K562 (cell line): Measurements from ENCODE around the gene MTCH2. TPM values are rescaled to one million over a fixed set of nuclear protein-coding genes. Genes with fewer than 3 reads are reported as not detected.
A peak's percentile ranks its signal among the peaks of the same experiment; 100 is the strongest.

Source experiments
- BRF1 ChIP-seq: IDR thresholded peaks from 3 replicates; pipeline ENCODE4 v1.6.1; 2011; ENCODE audit warnings: borderline replicate concordance, mild to moderate bottlenecking; ENCODE audit not compliant: insufficient read length; ENCODE audit errors: extremely low read depth
- CHCHD3 ChIP-seq: fragments of 250-450 bp; sonication (Bioruptor Pico); IDR thresholded peaks from 2 replicates; pipeline ENCODE4 v2.1.2; 2022; ENCODE audit warnings: mild to moderate bottlenecking
- CREM ChIP-seq: IDR thresholded peaks from 2 replicates; pipeline ENCODE4 v1.6.1; 2014; ENCODE audit warnings: antibody characterized with exemption, low read depth
- E2F6 ChIP-seq, 2 experiments: IDR thresholded peaks; 2 replicates each; pipeline ENCODE4 v1.6.1; 2011; ENCODE audit warnings: borderline replicate concordance in 1 of 2, control low read depth in 1 of 2, low read depth in 1 of 2, low read length in 1 of 2, mild to moderate bottlenecking in 1 of 2, mixed read lengths in 1 of 2, moderate library complexity in 1 of 2; ENCODE audit not compliant: insufficient read depth in 1 of 2, insufficient read length in 1 of 2, poor library complexity in 1 of 2, severe bottlenecking in 1 of 2; ENCODE audit errors: extremely low read depth in 1 of 2
- EGR1 ChIP-seq: fragments of 450-650 bp; conservative IDR thresholded peaks from 2 replicates; pipeline ENCODE4 v1.6.1; 2017; ENCODE audit warnings: mild to moderate bottlenecking
- ESRRB ChIP-seq: fragments of 250-450 bp; sonication (Bioruptor Pico); IDR thresholded peaks from 2 replicates; pipeline ENCODE4 v1.5.0; 2020; ENCODE audit warnings: mild to moderate bottlenecking, moderate library complexity, borderline replicate concordance
- ETV5 ChIP-seq: sonication (generic); formaldehyde crosslinking; IDR thresholded peaks from 2 replicates; pipeline ENCODE4 v1.4.0; 2020; ENCODE audit warnings: low read depth, mild to moderate bottlenecking, missing genetic modification reagents
- HMBOX1 ChIP-seq: sonication (generic); IDR thresholded peaks from 2 replicates; pipeline ENCODE4 v1.6.1; 2016
- NFYB ChIP-seq: IDR thresholded peaks from 2 replicates; pipeline ENCODE4 v1.6.1; 2011; ENCODE audit warnings: mild to moderate bottlenecking, moderate library complexity; ENCODE audit not compliant: insufficient read length; ENCODE audit errors: extremely low read depth
- NR2C2 ChIP-seq, 2 experiments: fragments of 200-800 bp in 1 of 2; sonication (Bioruptor generic) in 1 of 2; sonication (generic) in 1 of 2; formaldehyde crosslinking in 1 of 2; IDR thresholded peaks; 2 replicates each; pipeline versions ENCODE4 v1.6.1 to v1.8.0; 2016 to 2022; ENCODE audit warnings: mild to moderate bottlenecking in 1 of 2, missing compliant biosample characterization in 1 of 2, missing genetic modification characterization in 1 of 2, missing genetic modification reagents in 1 of 2
- NR4A1 ChIP-seq, 2 experiments: fragments of 250-450 bp in 1 of 2; fragments of 450-650 bp in 1 of 2; sonication (Bioruptor Pico) in 1 of 2; IDR thresholded peaks; 2 replicates each; pipeline versions ENCODE4 v1.4.0 to v1.6.1; 2016 to 2020; ENCODE audit warnings: mild to moderate bottlenecking in 2 of 2, missing compliant biosample characterization in 1 of 2, missing genetic modification characterization in 1 of 2, moderate library complexity in 1 of 2
- SMARCB1 ChIP-seq: IDR thresholded peaks from 2 replicates; pipeline ENCODE4 v1.6.1; 2011; ENCODE audit warnings: improper control_type of control experiment, low read depth; ENCODE audit not compliant: insufficient read length
- SRSF1 ChIP-seq: fragments of 200-400 bp; formaldehyde crosslinking; IDR thresholded peaks from 2 replicates; pipeline ENCODE4 v1.6.1; 2017; ENCODE audit warnings: mild to moderate bottlenecking, low read depth, low read length, moderate library complexity
- ZBTB34 ChIP-seq: fragments of 250-450 bp; sonication (Bioruptor Pico); IDR thresholded peaks from 2 replicates; pipeline ENCODE4 v1.8.0; 2021; ENCODE audit warnings: mild to moderate bottlenecking, moderate library complexity
- ZNF311 ChIP-seq: fragments of 250-450 bp; sonication (Bioruptor Pico); IDR thresholded peaks from 2 replicates; pipeline ENCODE4 v1.4.0; 2020; ENCODE audit warnings: mild to moderate bottlenecking, moderate library complexity
- ZNF551 ChIP-seq: fragments of 250-450 bp; sonication (Bioruptor Pico); IDR thresholded peaks from 2 replicates; pipeline ENCODE4 v1.5.0; 2021; ENCODE audit warnings: mild to moderate bottlenecking, moderate library complexity
- polyA plus RNA-seq, 8 experiments: library from polyadenylated mRNA; depleted of rRNA in 4 of 8; stranded (reverse) in 5 of 8; unstranded in 3 of 8; fragments of >200 nt; fragmentation: Nextera tagmentation in 2 of 8; fragmentation: Illumina TruSeq in 1 of 8; extraction: Ambion mirVana in 2 of 8; extraction: Trizol in 1 of 8; gene quantifications; 2 replicates each; pipeline versions ENCODE4 v1.2.1 to v1.2.3, GENCODE V29; 2011 to 2014; ENCODE audit warnings: inconsistent platforms in 1 of 8, missing spikeins in 1 of 8
- total RNA-seq, 7 experiments: library from RNA; depleted of rRNA in 6 of 7; stranded (reverse); fragments of >200 nt in 6 of 7; fragmentation: Illumina TruSeq in 2 of 7; extraction: Trizol in 2 of 7; gene quantifications; 2 replicates each; pipeline versions ENCODE4 v1.2.1 to v1.2.3, GENCODE V29; 2011 to 2021; ENCODE audit warnings: low replicate concordance in 1 of 7

MTCH2 gene
- total and polyA plus RNA-seq, 9 of the 15 experiments (the other 6 are each of a cell fraction or from before 2014, with no cell fraction given) = 95.4 to 620 (median 198) TPM

GRCh38 chr11:47606731-47607130 is 35.6 kb downstream of the MTCH2 start (continued):
- TF ChIP-seq BRF1 (no peak), NR4A1 (CRISPR knock-in tag; IDR thresholded peaks at IDR 0.05) (no peak), NR4A1 (tag; IDR thresholded peaks at IDR 0.05) (no peak), ZNF551 (CRISPR knock-in tag) (no peak), SRSF1 (no peak), NR2C2 (CRISPR knock-in tag; IDR thresholded peaks at IDR 0.05) (no peak), NR2C2 (tag; IDR thresholded peaks at IDR 0.05) (no peak), HMBOX1 (peak; percentile 47; the same call in 1 of the 2 replicates), EGR1 (no peak), NFYB (no peak), ZNF311 (CRISPR knock-in tag) (no peak), CHCHD3 (no peak), SMARCB1 (no peak), ZBTB34 (CRISPR knock-in tag) (no peak), CREM (no peak), E2F6 (IDR thresholded peaks at IDR 0.05; ENCODE audit: borderline replicate concordance in 1 of 2, extremely low read depth in 1 of 2, insufficient read depth in 1 of 2, insufficient read length in 1 of 2, low read depth in 1 of 2, low read length in 1 of 2, poor library complexity in 1 of 2, severe bottlenecking in 1 of 2) (no peak), ESRRB (CRISPR knock-in tag) (no peak), ETV5 (CRISPR knock-in tag) (no peak)
